Trophoblast cell (in vitro differentiated cells and primary cell): ENCODE measurements around the gene RGS7.
A peak's percentile ranks its signal among the peaks of the same experiment; 100 is the strongest.

Source experiments
- DNase-seq, 2 donors: peaks; one replicate each; pipeline ENCODE4 v3.0.0-alpha.2; 2016
- H2AFZ ChIP-seq: 2 replicates; pipeline ENCODE4 v1.6.1; 2013; ENCODE audit warnings: low read length, moderate library complexity, mild to moderate bottlenecking; ENCODE audit not compliant: insufficient read depth, poor library complexity
- H2AK5ac ChIP-seq: 2 replicates; pipeline ENCODE4 v1.6.1; 2013; ENCODE audit warnings: mild to moderate bottlenecking, low read length
- H2BK120ac ChIP-seq: 2 replicates; pipeline ENCODE4 v1.6.1; 2013; ENCODE audit warnings: low read length, mild to moderate bottlenecking, moderate library complexity; ENCODE audit not compliant: insufficient read depth, poor library complexity
- H2BK12ac ChIP-seq: 2 replicates; pipeline ENCODE4 v1.6.1; 2013; ENCODE audit warnings: mild to moderate bottlenecking, low read length, moderate library complexity
- H2BK5ac ChIP-seq: 2 replicates; pipeline ENCODE4 v1.6.1; 2013; ENCODE audit warnings: low read length, low read depth, moderate library complexity, mild to moderate bottlenecking; ENCODE audit not compliant: poor library complexity
- H3K14ac ChIP-seq: 2 replicates; pipeline ENCODE4 v1.6.1; 2013; ENCODE audit warnings: mild to moderate bottlenecking, low read length
- H3K18ac ChIP-seq: 2 replicates; pipeline ENCODE4 v1.6.1; 2013; ENCODE audit warnings: mild to moderate bottlenecking, low read length
- H3K23ac ChIP-seq: 2 replicates; pipeline ENCODE4 v1.6.1; 2013; ENCODE audit warnings: low read length
- H3K27ac ChIP-seq: 2 replicates; pipeline ENCODE4 v1.5.1; 2013; ENCODE audit warnings: low read depth, mild to moderate bottlenecking, inconsistent platforms, low read length, moderate library complexity
- H3K27me3 ChIP-seq: 2 replicates; pipeline ENCODE4 v1.6.1; 2013; ENCODE audit warnings: inconsistent platforms, mild to moderate bottlenecking, low read length, moderate library complexity; ENCODE audit not compliant: insufficient read depth
- H3K36me3 ChIP-seq, 2 experiments: 1 replicate in 1 of 2; 2 replicates in 1 of 2; pipeline ENCODE4 v1.6.1; 2013; ENCODE audit warnings: low read length in 2 of 2, mild to moderate bottlenecking in 2 of 2, moderate library complexity in 1 of 2; ENCODE audit not compliant: insufficient read depth in 2 of 2, control insufficient read depth in 1 of 2
- H3K4ac ChIP-seq: 2 replicates; pipeline ENCODE4 v1.6.1; 2013; ENCODE audit warnings: low read depth, mild to moderate bottlenecking, low read length, moderate library complexity
- H3K4me1 ChIP-seq, 2 experiments: 1 replicate in 1 of 2; 2 replicates in 1 of 2; pipeline ENCODE4 v1.6.1; 2013; ENCODE audit warnings: low read length in 2 of 2, mild to moderate bottlenecking in 2 of 2, moderate library complexity in 1 of 2; ENCODE audit not compliant: insufficient read depth in 2 of 2, control insufficient read depth in 1 of 2
- H3K4me2 ChIP-seq: 2 replicates; pipeline ENCODE4 v1.6.1; 2013; ENCODE audit warnings: inconsistent platforms, mild to moderate bottlenecking, low read length, moderate library complexity
- H3K4me3 ChIP-seq: 2 replicates; pipeline ENCODE4 v1.5.1; 2013; ENCODE audit warnings: mild to moderate bottlenecking, low read depth, low read length, inconsistent platforms
- H3K79me1 ChIP-seq: one replicate; pipeline ENCODE4 v1.6.1; 2013; ENCODE audit warnings: low read length
- H3K79me2 ChIP-seq: 2 replicates; pipeline ENCODE4 v1.6.1; 2013; ENCODE audit warnings: low read length, mild to moderate bottlenecking; ENCODE audit not compliant: control insufficient read depth, insufficient read depth, poor library complexity
- H3K9ac ChIP-seq: 2 replicates; pipeline ENCODE4 v1.6.1; 2013; ENCODE audit warnings: mild to moderate bottlenecking, low read length
- H3K9me3 ChIP-seq: 2 replicates; pipeline ENCODE4 v1.6.1; 2013; ENCODE audit warnings: low read depth, mild to moderate bottlenecking, control low read depth, inconsistent platforms, low read length; ENCODE audit not compliant: insufficient read depth
- H4K12ac ChIP-seq: 2 replicates; pipeline ENCODE4 v1.6.1; 2013; ENCODE audit warnings: low read depth, mild to moderate bottlenecking, low read length, moderate library complexity
- H4K8ac ChIP-seq: 2 replicates; pipeline ENCODE4 v1.6.1; 2013; ENCODE audit warnings: low read depth, mild to moderate bottlenecking, low read length, moderate library complexity
- H4K91ac ChIP-seq: one replicate; pipeline ENCODE4 v1.6.1; 2013; ENCODE audit warnings: low read depth, mild to moderate bottlenecking, low read length, moderate library complexity
- WGBS: extraction: QIAGEN DNeasy Blood & Tissue Kit; methylation state at CpG from one replicate; pipeline ENCODE4 v1.1.7; 2013; ENCODE audit warnings: missing lambda C conversion rate; ENCODE audit not compliant: insufficient read length, insufficient coverage; ENCODE audit errors: extremely low coverage; 5-methylcytosine and 5-hydroxymethylcytosine counted together

Gene RGS7

GRCh38 chr1:241208910-241209379 is 148.1 kb downstream of the RGS7 start:
- Histone ChIP-seq H3K4ac (no peak overlapping the region), H3K14ac (no peak overlapping the region), H3K79me2 (no peaks in the 10 kb centered on the region), H3K9ac (no peak overlapping the region), H2AFZ (no peak overlapping the region), H2BK12ac (no peak overlapping the region), H2BK120ac (no peak overlapping the region), H4K8ac (no peak overlapping the region), H3K27me3 (no peaks in the 10 kb centered on the region), H3K27ac (no peak overlapping the region), H3K4me2 (no peak overlapping the region), H4K91ac (no peak overlapping the region), H3K4me1 (no peaks in the 10 kb centered on the region), H3K79me1 (no peaks in the 10 kb centered on the region), H2AK5ac (no peak overlapping the region), H2BK5ac (no peak overlapping the region), H3K36me3 (no peaks in the 10 kb centered on the region), H3K23ac (no peak overlapping the region), H4K12ac (no peak overlapping the region), H3K18ac (no peak overlapping the region), H3K4me3 (no peak overlapping the region), H3K9me3 (no peaks in the 10 kb centered on the region)
- WGBS, result no CpG with 5 or more reads among the region's 7 CpGs
- DNase-seq, result no peak

GRCh38 chr1:241203817-241204216 is 153.2 kb downstream of the RGS7 start:
- Histone ChIP-seq H2BK12ac (no peak overlapping the region), H2BK5ac (no peak overlapping the region), H3K18ac (no peak overlapping the region), H2AK5ac (no peak overlapping the region), H3K4me3 (no peak overlapping the region), H3K4me1 (peaks cover 0 to 2% of the 10 kb centered on the region in 2 experiments), H2AFZ (no peak overlapping the region), H4K8ac (no peak overlapping the region), H3K23ac (no peak overlapping the region), H3K27me3 (no peaks in the 10 kb centered on the region), H3K79me2 (no peaks in the 10 kb centered on the region), H3K14ac (no peak overlapping the region), H3K4me2 (no peak overlapping the region), H3K36me3 (no peaks in the 10 kb centered on the region), H3K27ac (no peak overlapping the region), H3K9ac (no peak overlapping the region), H4K12ac (no peak overlapping the region), H4K91ac (no peak overlapping the region), H2BK120ac (no peak overlapping the region), H3K79me1 (peaks cover 1% of the 10 kb centered on the region), H3K4ac (no peak overlapping the region), H3K9me3 (no peaks in the 10 kb centered on the region)
- WGBS, result no CpG with 5 or more reads among the region's 1 CpG
- DNase-seq, result no peak

GRCh38 chr1:241202401-241202800 is 154.6 kb downstream of the RGS7 start:
- Histone ChIP-seq H2BK12ac (no peak overlapping the region), H3K79me1 (peaks cover 1% of the 10 kb centered on the region), H2BK120ac (no peak overlapping the region), H3K18ac (no peak overlapping the region), H4K12ac (no peak overlapping the region), H3K27me3 (no peaks in the 10 kb centered on the region), H2AFZ (no peak overlapping the region), H3K79me2 (no peaks in the 10 kb centered on the region), H3K4me2 (peak overlapping the region; percentile 38), H4K8ac (no peak overlapping the region), H3K4me1 (peaks cover 0 to 2% of the 10 kb centered on the region in 2 experiments), H4K91ac (no peak overlapping the region), H3K4ac (no peak overlapping the region), H3K36me3 (no peaks in the 10 kb centered on the region), H3K14ac (no peak overlapping the region), H2BK5ac (no peak overlapping the region), H3K4me3 (no peak overlapping the region), H2AK5ac (no peak overlapping the region), H3K27ac (peak overlapping the region; percentile 64), H3K9me3 (no peaks in the 10 kb centered on the region), H3K23ac (no peak overlapping the region), H3K9ac (no peak overlapping the region)
- DNase-seq, result peak in 1 of 2 donors; percentile 34
- no CpG with 5 or more reads among the region's 4 CpGs for WGBS

- no peak overlapping the region for H3K4ac ChIP-seq
- no peak overlapping the region for H3K27ac ChIP-seq
- H3K27me3 ChIP-seq, result no peaks in the 10 kb centered on the region
- H3K9ac ChIP-seq, result no peak overlapping the region
- H4K91ac ChIP-seq, result no peak overlapping the region
- no peak overlapping the region for H3K4me3 ChIP-seq
- H3K9me3 ChIP-seq, result no peaks in the 10 kb centered on the region
- no peak overlapping the region for H3K23ac ChIP-seq
- H3K36me3 ChIP-seq, result no peaks in the 10 kb centered on the region
- no peak for DNase-seq
- H3K18ac ChIP-seq, result no peak overlapping the region
- no peak overlapping the region for H4K8ac ChIP-seq
- H3K14ac ChIP-seq, result no peak overlapping the region
- no peak overlapping the region for H2AFZ ChIP-seq
- WGBS, result no CpG with 5 or more reads among the region's 8 CpGs
- H3K4me2 ChIP-seq, result no peak overlapping the region
- H2BK12ac ChIP-seq, result no peak overlapping the region
- no peak overlapping the region for H2BK5ac ChIP-seq
- no peaks in the 10 kb centered on the region for H3K79me1 ChIP-seq
- H2AK5ac ChIP-seq, result no peak overlapping the region
- no peaks in the 10 kb centered on the region for H3K4me1 ChIP-seq
- H2BK120ac ChIP-seq, result no peak overlapping the region
- H3K79me2 ChIP-seq, result no peaks in the 10 kb centered on the region
- no peak overlapping the region for H4K12ac ChIP-seq
Observed at GRCh38 chr1:241186716-241187115, 170.3 kb downstream of the RGS7 start.
